HTR-8/SVneo (cell line): Measurements from ENCODE around the gene LIN37.

Experiments used
- DNase-seq: peaks from one replicate; pipeline ENCODE4 v3.0.0; 2011; ENCODE audit warnings: low spot score, mixed read lengths; ENCODE audit not compliant: insufficient read length
- FAIRE-seq: peaks from 2 replicates; lab custom pipeline; 2011; peaks lifted over from hg19 to GRCh38; lab: Jason Lieb, UNC

The LIN37 gene

GRCh38 chr19:35733180-35734125 is 14.9 kb upstream of the LIN37 start:
- FAIRE-seq (no peak), DNase-seq (no peak)

- DNase-seq (no peak), FAIRE-seq (no peak)
Measured at GRCh38 chr19:35734273-35734672, 14.1 kb upstream of the LIN37 start.

GRCh38 chr19:35734889-35735288 is 13.5 kb upstream of the LIN37 start:
- FAIRE-seq (no peak), DNase-seq (no peak)

- DNase-seq (no peak), FAIRE-seq (no peak)
Measured at GRCh38 chr19:35736913-35737886, 11.2 kb upstream of the LIN37 start.

- DNase-seq (no peak), FAIRE-seq (no peak)
Measured at GRCh38 chr19:35738021-35738886, 10.1 kb upstream of the LIN37 start.

GRCh38 chr19:35738887-35739229 is 9.5 kb upstream of the LIN37 start:
- no peak for FAIRE-seq
- DNase-seq: no peak

- DNase-seq: no peak
Measured at GRCh38 chr19:35739275-35740107, 8.9 kb upstream of the LIN37 start.

GRCh38 chr19:35740108-35740422 is 8.3 kb upstream of the LIN37 start:
- DNase-seq: no peak
- no peak for FAIRE-seq

More at GRCh38 chr19:35739275-35740107, 8.9 kb upstream of the LIN37 start:
- FAIRE-seq: no peak

GRCh38 chr19:35740423-35741202 is 7.8 kb upstream of the LIN37 start:
- DNase-seq (peak; percentile 99), FAIRE-seq (peak; percentile 46)

GRCh38 chr19:35741203-35741515 is 7.2 kb upstream of the LIN37 start:
- DNase-seq (no peak), FAIRE-seq (no peak)

GRCh38 chr19:35742121-35742724 is 6.2 kb upstream of the LIN37 start, which contains the start of gene IGFLR1:
Gene IGFLR1, minus strand, starts transcription at chr19:35742452. Its CDS starts 1,272 bp downstream, at chr19:35741180.
- no peak for FAIRE-seq
- no peak for DNase-seq

- no peak for FAIRE-seq
- DNase-seq: no peak
Measured at GRCh38 chr19:35743640-35744429, 4.5 kb upstream of the LIN37 start.

GRCh38 chr19:35744430-35745327 is 3.7 kb upstream of the LIN37 start:
- peak; percentile 84 for DNase-seq
- FAIRE-seq: no peak

- FAIRE-seq: no peak
- DNase-seq: peak; percentile 96
Measured at GRCh38 chr19:35745328-35746086, 2.9 kb upstream of the LIN37 start, which contains the start of the genes PSENEN and U2AF1L4. Gene PSENEN, plus strand, starts transcription at chr19:35745651. Its CDS starts 280 bp downstream, at chr19:35745931. Gene U2AF1L4, minus strand, starts transcription at chr19:35745418. Its CDS starts 27 bp downstream, at chr19:35745391.

GRCh38 chr19:35746087-35746462 is 2.3 kb upstream of the LIN37 start:
- FAIRE-seq: no peak
- DNase-seq: no peak
